Measurements from ENCODE around the gene PCDH15. TPM values are rescaled to one million over a fixed set of nuclear protein-coding genes. Genes with fewer than 3 reads are reported as not detected.

Gene PCDH15
- polyA plus RNA-seq, 1 of the 3 experiments (the other 2 are of a cell fraction) = 0.03 TPM

DNA sequence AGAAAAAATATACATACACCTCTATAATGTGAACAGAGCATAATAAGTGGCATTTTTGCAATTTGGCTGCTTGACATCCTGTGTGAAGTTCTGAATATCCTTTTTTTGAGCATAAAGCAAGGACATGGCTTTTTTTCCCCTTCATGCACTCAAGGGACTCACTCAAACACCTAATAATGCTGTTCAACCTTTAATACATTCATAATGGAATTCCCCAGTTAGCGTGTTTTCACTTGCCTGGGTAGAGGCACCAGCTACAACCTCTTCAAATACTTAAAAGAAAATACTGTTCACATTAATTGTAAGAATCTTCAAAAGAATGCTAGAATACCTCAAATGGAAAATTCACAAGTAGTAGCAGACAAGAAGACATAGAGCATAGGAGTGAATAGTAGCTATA is 316.8 kb downstream of the PCDH15 start:
- ChIA-PET CTCF (interaction anchor here (0.7 to 1.7 kb wide), 2 partner anchors 19 to 25 kb away, joined by 3 read pairs; no protein-coding TSS in a partner anchor), POLR2A (no interaction called here)
- Histone ChIP-seq H3K79me2 (ENCODE audit: insufficient read depth) (no peaks in the 10 kb centered on the region), H3K4me1 (ENCODE audit: control insufficient read depth in 1 of 2, insufficient read depth in 2 of 2, low read depth in 1 of 2, low read length in 1 of 2) (no peaks in the 10 kb centered on the region; a peak in 1 of 4 replicates), H3K27me3 (ENCODE audit: insufficient read depth) (no peaks in the 10 kb centered on the region), H2AFZ (ENCODE audit: low read depth) (no peak overlapping the region), H3K9me3 (no peaks in the 10 kb centered on the region), H3K27ac (ENCODE audit: low read depth in 2 of 2, low read length in 1 of 2) (no peak overlapping the region), H3K9ac (no peak overlapping the region), H3K9me2 (no peaks in the 10 kb centered on the region), H3K36me3 (replicated peaks in 1 of 2; ENCODE audit: control insufficient read depth in 1 of 2, insufficient read depth in 2 of 2, low read length in 1 of 2) (no peaks in the 10 kb centered on the region), H3K4me3 (ENCODE audit: low read depth in 2 of 2, low read length in 1 of 2) (no peak overlapping the region), H3K4me2 (no peak overlapping the region), H3F3A (replicated peaks; ENCODE audit: insufficient read depth) (no peaks in the 10 kb centered on the region), H4K20me1 (ENCODE audit: insufficient read depth) (no peaks in the 10 kb centered on the region)
- no peak for DNase-seq
- WGBS (ENCODE audit: low lambda C conversion rate) = 48% methylated on average over 1 of the region's 1 CpG
- TF ChIP-seq SIN3A (IDR thresholded peaks at IDR 0.05; ENCODE audit: borderline replicate concordance, low read depth, low read length) (no peak), SMC3 (IDR thresholded peaks at IDR 0.05; ENCODE audit: low read depth, low read length) (no peak), POLR2AphosphoS5 (IDR thresholded peaks at IDR 0.05; ENCODE audit: low read depth, low read length) (no peak), CHD2 (IDR thresholded peaks at IDR 0.05; ENCODE audit: low read length, partially characterized antibody) (no peak), NRF1 (IDR thresholded peaks at IDR 0.05; ENCODE audit: low read depth, low read length) (no peak), RCOR1 (IDR thresholded peaks at IDR 0.05; ENCODE audit: low read length) (no peak), EZH2phosphoT487 (IDR thresholded peaks at IDR 0.05; ENCODE audit: borderline replicate concordance, low read depth) (no peak), TCF12 (IDR thresholded peaks at IDR 0.05) (no peak)
- TF ChIP-seq, protein P1, sequence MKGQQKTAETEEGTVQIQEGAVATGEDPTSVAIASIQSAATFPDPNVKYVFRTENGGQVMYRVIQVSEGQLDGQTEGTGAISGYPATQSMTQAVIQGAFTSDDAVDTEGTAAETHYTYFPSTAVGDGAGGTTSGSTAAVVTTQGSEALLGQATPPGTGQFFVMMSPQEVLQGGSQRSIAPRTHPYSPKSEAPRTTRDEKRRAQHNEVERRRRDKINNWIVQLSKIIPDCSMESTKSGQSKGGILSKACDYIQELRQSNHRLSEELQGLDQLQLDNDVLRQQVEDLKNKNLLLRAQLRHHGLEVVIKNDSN (IDR thresholded peaks at IDR 0.05; ENCODE audit: borderline replicate concordance, low read depth) = no peak

DNA sequence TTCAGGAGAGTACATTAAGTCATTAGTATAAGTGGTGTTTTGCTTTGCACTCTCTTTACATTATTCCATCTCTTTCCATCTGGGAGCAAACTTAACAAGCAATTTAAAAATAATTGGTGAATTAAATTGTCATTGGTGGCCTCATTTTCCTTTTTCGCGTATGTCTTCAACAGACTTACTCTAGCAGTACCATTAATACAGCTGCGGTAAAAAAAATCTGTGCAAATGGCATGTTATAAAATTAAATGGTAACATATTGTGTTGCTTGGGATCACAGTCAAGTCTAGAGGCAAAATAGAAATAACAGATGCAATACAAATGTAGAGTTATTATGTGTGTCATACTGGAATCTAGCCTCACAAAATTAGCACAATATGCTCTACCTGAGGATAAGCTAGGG is 322.4 kb downstream of the PCDH15 start:
- Histone ChIP-seq H3K4me2 (no peak overlapping the region), H3K4me3 (ENCODE audit: low read depth in 2 of 2, low read length in 1 of 2) (no peak overlapping the region), H3K9me2 (no peaks in the 10 kb centered on the region), H3K27ac (ENCODE audit: low read depth in 2 of 2, low read length in 1 of 2) (no peak overlapping the region), H4K20me1 (ENCODE audit: insufficient read depth) (no peaks in the 10 kb centered on the region), H2AFZ (ENCODE audit: low read depth) (no peak overlapping the region), H3K9me3 (no peaks in the 10 kb centered on the region; the same call in 1 of the 2 replicates), H3K9ac (no peak overlapping the region), H3F3A (replicated peaks; ENCODE audit: insufficient read depth) (no peaks in the 10 kb centered on the region), H3K79me2 (ENCODE audit: insufficient read depth) (no peaks in the 10 kb centered on the region), H3K27me3 (ENCODE audit: insufficient read depth) (no peaks in the 10 kb centered on the region), H3K36me3 (replicated peaks in 1 of 2; ENCODE audit: control insufficient read depth in 1 of 2, insufficient read depth in 2 of 2, low read length in 1 of 2) (no peaks in the 10 kb centered on the region), H3K4me1 (ENCODE audit: control insufficient read depth in 1 of 2, insufficient read depth in 2 of 2, low read depth in 1 of 2, low read length in 1 of 2) (no peaks in the 10 kb centered on the region; a peak in 1 of 4 replicates)
- ChIA-PET CTCF (interaction anchor here (0.6 kb wide), 1 partner anchor 325 kb away, joined by 3 read pairs; no protein-coding TSS in a partner anchor), POLR2A (interaction anchor here (0.5 kb wide), 1 partner anchor 1056 kb away, joined by 4 read pairs; no protein-coding TSS in a partner anchor)
- DNase-seq = no peak
- no peak for TF ChIP-seq SMC3 (IDR thresholded peaks at IDR 0.05; ENCODE audit: low read depth, low read length)
- TF ChIP-seq, protein P2, sequence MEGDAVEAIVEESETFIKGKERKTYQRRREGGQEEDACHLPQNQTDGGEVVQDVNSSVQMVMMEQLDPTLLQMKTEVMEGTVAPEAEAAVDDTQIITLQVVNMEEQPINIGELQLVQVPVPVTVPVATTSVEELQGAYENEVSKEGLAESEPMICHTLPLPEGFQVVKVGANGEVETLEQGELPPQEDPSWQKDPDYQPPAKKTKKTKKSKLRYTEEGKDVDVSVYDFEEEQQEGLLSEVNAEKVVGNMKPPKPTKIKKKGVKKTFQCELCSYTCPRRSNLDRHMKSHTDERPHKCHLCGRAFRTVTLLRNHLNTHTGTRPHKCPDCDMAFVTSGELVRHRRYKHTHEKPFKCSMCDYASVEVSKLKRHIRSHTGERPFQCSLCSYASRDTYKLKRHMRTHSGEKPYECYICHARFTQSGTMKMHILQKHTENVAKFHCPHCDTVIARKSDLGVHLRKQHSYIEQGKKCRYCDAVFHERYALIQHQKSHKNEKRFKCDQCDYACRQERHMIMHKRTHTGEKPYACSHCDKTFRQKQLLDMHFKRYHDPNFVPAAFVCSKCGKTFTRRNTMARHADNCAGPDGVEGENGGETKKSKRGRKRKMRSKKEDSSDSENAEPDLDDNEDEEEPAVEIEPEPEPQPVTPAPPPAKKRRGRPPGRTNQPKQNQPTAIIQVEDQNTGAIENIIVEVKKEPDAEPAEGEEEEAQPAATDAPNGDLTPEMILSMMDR (IDR thresholded peaks at IDR 0.05) = no peak
- TF ChIP-seq RCOR1 (IDR thresholded peaks at IDR 0.05; ENCODE audit: low read length) = peak; percentile 32; the same call in 1 of the 2 replicates
- WGBS (ENCODE audit: low lambda C conversion rate) = 77% methylated on average over 3 of the region's 3 CpGs
